Right hindlimb (tissue), 1 donor: ENCODE data around the gene RIT1.
A peak's percentile ranks its signal among the peaks of the same experiment; 100 is the strongest.

Source experiments
- DNase-seq: peaks from one replicate; pipeline ENCODE4 v3.0.0-alpha.2; 2018

RIT1 gene, protein sequence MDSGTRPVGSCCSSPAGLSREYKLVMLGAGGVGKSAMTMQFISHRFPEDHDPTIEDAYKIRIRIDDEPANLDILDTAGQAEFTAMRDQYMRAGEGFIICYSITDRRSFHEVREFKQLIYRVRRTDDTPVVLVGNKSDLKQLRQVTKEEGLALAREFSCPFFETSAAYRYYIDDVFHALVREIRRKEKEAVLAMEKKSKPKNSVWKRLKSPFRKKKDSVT

DNA sequence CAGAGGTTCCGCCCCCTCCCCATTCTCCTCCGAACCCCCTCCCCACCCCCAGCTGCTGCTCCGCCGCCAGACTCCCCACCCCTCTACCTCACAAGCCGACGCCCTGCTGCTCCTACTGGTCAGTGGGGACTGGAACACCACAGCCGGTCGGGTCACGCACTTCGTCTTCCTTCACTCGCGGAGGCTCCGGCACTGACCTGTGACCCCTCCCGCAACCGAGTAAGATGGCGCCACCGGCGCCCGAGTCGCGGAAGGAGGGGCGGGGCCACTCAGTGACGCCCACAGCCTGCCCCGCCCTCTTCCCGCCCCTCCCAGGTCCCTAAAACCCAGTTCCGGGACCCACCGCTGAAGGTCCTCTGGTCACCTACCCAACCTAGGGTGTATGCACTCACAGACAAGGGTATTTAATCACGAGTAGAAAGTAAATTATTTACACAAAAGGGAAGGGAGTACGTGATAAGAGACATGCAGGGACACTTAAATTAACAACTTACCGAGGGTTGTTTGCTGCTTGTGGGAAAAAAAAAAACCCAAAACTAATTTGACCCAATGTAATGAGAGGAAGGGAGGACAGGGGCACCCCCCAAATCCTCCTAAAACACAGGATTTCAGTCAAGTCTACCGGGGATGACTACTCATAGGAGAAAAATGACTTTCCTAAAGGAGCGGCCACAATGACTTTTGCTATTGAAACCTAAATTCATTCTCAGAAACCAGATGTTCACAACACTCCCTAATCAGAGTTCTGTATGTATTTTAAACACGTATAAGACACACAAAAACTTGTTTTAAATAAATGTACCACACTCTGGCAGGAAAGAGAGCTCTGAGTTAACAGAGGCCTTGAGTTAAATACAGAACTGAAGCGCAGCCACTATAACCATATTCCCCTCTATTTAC is at the start of gene RIT1:
Gene RIT1, minus strand, starts transcription at position 194 of the 900 bp plus-strand sequence. CDS start 588 bp downstream, outside the sequence.
- DNase-seq: peak; percentile 89

DNA sequence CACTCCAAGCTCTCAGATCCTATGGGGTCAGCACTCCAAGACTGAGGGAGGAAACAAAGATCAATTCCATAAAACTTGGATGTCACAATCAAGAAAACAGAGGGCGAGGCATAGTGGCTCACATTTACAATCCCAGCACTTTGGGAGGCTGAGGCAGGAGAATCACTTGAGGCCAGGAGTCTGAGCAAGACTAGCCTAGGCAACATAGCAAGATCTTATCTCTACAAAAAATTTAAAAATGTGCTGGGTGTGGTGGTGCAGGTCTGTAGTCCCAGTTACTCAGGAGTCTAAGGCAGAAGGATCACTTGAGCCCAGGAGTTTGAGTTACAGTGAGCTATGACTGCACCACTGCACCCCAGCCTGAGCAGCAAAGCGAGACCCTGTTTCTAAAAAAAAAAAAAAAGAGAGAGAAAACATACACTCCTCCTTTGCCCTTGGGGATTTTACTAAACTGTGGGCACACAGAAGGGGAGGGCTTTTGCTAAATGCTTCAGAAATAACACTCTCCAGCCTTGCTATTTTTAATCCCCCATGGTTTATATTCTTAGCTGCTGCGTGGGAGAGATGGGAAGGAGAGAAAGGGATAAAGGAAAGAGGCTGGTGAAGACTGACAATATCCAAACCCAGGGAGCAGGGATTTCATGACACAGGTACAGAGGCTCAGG is 49.1 kb upstream of the RIT1 start:
- DNase-seq: no peak

DNA sequence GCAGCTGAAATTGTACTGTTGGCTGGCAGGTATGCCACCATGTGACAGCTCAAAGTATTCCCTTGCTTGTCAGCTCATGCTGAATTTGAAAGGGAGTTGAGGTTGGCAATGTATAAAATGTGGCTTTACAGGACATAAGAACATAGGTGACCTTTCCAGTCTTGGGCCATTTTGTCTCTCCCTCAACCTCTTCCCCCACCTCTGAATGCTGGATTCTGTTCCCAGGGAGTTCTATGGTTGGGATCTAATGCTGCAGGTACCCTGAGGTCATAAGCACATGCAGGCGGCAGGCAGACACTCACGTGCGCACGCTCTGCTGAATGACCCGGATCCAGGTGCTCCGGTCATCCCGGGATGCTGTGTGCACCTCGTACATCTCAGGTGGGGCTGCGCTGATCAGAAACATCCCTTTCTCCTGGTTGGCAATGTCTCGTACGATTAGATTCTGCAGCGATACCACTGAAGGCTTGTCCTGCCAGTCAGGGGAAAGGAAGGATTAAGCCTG is 46.3 kb upstream of the RIT1 start:
- DNase-seq: no peak

DNA sequence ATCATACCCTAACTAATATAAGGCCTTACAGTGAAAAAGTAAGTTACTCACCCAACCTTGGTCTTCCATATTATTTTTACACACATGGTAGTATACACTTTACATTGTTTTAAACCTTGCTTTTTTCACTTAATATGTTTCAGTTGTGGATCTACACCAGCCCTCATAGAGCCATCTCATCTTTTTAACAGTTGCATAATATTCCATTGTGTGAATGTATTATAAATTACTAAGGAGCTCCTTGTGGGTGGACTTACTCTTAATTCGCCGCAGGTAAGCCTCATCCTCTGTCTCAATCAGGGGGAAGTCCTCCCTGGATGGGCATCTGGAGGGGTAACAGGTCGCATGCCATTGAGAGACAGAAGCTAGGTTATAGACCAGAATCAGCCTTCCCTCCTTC is 43.5 kb upstream of the RIT1 start:
- DNase-seq: no peak

DNA sequence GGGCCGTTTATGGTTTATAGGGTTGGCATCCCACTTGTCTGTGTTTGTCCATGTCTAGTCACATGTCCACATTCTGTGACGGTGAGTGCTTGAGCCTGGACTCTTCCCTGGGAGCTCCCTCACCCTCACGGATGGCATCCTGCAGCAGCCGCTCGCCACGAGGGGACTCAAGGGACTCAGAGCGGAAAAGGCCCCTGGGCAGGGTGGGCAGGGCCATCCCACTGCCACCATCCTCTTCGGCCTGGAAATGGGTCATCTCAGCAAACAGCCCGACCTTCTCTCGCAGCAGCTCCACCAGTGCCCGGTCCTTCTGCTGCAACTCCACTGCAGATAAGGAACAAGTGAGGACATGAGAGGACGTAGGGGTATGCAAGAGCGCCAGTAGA is 41.3 kb upstream of the RIT1 start:
- no peak for DNase-seq

DNA sequence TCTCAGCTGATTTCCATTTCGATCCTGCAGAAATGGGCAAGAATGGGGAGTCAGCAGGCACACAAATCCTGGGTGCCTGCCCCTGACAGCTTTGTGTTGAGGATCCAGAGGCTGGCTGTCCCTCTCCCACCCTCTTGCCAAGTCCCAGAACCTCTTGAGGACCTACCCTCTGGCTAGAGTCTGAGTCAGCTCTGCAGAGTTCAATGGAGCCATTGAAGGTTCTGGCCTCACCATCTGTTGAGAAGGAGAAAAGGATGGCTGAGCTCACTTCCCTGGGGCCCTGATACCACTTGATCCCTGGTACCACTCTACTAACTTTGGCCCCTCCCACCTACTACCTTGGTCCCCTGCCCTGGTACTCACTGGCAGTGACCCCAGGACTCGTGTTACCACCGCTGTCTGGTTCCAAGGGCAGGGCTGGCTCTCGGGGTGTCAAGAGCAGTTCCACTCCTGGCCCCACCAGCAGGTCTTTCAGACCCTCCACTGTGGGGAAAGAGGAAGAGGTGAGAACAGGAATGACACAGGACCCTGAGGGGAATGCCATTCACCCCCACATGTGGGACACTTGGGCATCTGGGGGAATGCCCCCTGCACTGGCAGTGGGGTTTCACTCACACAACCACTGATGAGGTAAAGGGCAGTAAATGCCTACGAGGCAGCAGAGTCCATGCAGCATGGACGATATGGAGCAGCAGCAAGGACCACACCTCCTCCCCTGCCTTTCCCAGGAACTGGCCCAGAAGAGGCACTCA is 40.8 kb upstream of the RIT1 start:
- no peak for DNase-seq

DNA sequence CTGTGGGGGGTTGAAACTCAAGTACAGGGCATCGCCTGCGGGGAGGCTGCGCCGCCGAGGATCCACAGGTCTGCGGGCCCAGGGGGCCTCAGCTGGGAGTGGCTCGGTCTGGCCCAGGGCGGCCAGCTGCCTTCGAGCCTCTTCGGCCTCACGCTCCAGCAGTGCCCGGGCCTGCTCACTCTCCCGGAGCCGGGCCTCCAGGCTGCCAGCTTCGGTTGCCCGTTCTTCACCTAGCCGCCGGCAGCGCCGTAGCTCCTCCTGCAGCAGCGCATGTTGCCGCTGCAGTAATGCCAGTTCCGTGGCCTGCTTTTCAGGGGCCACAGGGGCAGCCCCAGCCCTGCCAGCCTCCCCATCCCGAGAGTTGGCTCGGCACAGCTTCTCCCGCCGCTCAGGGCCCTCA is 39.7 kb upstream of the RIT1 start:
- DNase-seq: no peak

DNA sequence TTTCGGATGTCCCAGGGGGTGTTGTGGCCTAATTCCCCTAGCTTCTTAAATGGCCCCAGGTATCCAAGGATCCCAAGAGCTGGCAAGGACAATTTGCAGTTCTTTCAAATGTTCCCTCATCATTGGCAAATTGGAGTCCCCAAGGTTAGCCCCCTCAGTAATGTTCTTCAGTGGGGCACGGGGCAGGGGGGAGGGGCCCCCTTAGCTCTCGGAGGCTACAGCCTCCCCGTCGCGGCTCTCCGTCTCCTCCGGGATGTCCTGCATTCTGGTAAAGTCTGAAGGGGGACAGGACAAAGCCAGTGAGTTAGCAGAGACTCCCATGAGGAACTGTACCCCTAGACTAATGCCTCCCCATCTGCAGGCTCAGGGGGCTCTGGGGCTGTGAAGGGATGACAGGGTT is 36.6 kb upstream of the RIT1 start:
- no peak for DNase-seq

DNA sequence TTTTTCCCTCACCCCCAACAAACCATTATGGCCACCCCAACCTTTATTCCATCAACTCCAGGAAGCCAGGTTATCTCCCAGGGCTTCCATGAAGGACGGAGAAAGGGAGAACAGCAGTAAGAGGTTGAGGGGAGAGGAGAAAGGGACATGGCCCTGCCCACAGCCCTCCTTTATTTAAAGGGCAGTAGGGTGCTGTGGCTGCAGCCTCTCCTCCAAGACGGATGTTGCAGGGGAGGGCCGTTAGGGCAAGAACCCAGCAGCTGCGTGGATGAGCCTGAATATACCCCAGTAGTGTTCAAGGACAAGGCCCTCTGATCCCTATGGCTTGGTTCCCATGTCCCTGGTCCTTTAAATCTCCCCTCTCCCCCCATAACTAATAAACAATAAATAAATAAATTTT is 36.1 kb upstream of the RIT1 start:
- no peak for DNase-seq

DNA sequence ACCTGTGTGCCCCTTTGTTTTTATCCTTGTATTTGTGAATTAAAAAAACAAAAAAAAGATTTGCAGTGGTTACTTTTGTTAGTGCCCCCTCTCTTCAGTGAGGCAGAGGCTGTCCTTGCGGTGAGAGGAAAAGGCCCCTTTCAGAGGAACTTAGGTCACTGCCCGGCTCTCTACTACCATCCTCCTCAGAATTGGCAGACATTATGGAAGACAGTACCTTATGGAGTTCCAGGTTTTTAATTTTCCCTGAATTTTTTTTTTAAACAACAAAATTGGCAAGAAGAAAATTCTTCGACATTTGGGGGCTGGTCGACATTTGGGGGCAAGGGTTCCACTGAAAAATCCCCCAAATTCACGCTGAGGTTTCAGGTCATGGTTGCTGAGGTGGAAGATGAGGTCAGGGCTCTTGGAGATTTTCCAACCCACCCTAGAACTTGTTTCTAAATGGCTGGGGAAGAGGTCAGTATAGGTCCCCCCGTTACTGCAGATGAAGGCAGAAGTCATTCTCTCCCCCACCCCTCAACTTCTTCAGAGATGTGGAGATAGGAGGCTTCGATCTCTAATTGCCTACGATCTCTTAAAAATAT is 35.6 kb upstream of the RIT1 start:
- no peak for DNase-seq

DNA sequence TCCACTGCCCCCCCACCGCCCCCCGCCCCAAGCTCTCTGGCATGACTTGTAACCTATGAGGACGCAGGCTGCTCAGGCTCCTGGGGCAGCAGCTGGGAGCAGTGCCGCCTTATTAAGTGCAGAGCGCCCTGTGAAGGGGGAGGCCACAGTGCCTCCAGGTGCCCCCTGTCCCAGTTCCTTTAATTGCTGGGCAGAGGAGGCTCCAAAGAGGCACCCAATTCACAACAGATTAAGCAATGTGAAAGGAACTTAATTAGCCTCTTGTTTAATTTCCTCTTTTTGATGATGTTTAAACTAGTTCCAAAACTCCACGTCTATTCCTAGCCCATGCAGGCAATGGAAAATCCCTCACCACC is 33.3 kb upstream of the RIT1 start:
- no peak for DNase-seq

DNA sequence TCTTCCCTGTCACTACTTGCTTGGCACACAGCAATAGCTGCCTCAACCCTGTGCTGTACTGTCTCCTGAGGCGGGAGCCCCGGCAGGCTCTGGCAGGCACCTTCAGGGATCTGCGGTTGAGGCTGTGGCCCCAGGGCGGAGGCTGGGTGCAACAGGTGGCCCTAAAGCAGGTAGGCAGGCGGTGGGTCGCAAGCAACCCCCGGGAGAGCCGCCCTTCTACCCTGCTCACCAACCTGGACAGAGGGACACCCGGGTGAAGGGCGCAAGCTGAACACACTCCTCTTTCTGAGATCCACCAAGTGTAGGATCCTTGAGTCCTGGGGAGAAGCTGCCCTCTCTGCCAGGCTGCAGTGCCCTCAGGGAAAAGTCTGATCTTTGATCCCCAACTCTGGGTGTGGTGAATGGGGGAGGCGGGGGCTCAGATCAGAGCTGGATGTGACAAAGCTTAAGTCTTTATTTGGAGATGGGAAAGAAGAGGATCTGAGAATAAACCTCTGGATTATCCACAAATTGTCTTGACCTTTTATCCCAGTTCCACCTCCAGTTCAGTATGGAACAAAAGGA is 31.5 kb upstream of the RIT1 start:
- DNase-seq: no peak

DNA sequence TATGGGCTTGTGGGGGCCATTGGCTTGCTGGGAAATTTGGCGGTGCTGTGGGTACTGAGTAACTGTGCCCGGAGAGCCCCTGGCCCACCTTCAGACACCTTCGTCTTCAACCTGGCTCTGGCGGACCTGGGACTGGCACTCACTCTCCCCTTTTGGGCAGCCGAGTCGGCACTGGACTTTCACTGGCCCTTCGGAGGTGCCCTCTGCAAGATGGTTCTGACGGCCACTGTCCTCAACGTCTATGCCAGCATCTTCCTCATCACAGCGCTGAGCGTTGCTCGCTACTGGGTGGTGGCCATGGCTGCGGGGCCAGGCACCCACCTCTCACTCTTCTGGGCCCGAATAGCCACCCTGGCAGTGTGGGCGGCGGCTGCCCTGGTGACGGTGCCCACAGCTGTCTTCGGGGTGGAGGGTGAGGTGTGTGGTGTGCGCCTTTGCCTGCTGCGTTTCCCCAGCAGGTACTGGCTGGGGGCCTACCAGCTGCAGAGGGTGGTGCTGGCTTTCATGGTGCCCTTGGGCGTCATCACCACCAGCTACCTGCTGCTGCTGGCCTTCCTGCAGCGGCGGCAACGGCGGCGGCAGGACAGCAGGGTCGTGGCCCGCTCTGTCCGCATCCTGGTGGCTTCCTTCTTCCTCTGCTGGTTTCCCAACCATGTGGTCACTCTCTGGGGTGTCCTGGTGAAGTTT is 30.8 kb upstream of the RIT1 start:
- no peak for DNase-seq

DNA sequence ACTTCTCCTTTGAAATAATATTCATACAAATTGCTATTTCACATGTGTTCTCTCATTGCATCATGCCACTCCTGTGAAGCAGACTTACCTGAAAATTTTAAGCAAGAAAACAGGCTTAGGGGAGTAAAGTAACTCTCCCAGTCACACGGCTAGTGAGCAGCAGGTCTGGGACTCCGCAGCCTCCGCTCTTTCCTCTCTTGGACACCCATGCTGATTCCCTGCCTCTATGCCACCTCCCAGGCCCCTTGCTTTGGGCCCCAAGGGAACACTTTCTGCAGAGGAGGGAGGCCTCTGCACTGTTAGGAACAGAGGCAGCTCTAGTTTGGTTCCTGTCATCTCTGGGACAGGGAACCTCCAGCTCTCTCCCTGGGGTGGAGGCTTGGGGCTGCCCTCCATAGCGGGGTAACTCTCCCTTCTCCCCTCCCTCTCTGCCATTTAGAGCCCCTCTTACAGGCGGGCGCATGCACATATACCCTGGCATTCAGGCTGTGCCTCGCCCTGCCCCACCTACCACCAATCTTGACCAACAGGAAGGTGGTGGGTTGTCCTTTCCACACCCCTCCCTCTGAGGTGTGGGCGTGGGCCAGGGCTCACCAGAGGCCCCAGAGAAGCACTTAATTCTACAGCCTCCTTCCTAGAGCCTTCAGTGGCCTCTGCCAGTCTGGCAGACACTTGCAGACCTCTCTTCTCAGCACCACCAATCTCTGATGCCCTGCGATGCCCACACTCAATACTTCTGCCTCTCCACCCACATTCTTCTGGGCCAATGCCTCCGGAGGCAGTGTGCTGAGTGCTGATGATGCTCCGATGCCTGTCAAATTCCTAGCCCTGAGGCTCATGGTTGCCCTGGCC is 30.1 kb upstream of the RIT1 start, which contains the start of gene RXFP4:
Gene RXFP4, plus strand, starts transcription at position 646 of the 852 bp plus-strand sequence. Its CDS starts 72 bp downstream, at position 718.
- no peak for DNase-seq

DNA sequence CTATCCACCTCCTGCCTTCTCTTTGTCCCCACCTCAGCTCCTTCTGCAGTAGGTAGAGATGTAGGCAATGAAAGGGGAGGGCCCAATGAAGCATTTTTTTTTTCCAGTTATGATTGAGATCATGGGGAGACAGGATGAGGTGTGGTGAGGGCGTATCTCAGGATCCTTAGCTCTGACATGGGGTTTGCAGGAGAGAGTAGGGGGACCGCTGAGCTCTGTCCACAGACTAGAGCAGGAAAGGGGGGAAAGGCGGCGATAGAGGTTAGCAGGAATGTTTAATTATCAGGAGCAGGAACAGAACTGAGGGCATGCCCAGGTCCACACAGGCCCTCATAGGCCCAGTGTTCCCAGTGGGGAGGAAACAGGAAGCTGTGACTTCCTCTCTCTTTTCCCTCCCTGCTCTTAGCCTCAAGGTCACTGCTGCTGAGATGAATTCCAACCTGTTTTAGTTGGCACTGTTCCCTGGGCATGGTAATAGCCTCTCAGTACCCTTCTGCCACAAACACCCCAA is 29.4 kb upstream of the RIT1 start:
- DNase-seq: no peak

DNA sequence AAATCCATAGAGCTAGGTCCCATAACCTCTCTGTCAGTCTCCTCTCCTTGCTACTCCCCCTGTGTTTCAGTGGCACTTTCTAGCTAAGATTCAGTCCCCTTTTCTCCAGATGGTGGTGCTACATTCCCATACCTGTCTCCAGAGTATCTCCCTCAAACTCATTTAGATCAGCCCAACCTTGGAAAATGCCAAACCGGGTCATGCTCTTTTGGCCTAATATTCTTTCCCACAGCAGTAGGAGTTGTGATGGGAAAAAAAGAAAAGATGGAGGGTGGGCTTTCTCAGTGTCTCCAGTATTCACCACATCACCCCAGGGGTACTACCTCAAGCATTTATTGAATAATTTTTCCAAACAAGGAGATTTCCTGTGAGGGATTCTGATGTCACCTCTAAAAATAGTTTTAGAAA is 27.1 kb upstream of the RIT1 start:
- DNase-seq: peak; percentile 47

DNA sequence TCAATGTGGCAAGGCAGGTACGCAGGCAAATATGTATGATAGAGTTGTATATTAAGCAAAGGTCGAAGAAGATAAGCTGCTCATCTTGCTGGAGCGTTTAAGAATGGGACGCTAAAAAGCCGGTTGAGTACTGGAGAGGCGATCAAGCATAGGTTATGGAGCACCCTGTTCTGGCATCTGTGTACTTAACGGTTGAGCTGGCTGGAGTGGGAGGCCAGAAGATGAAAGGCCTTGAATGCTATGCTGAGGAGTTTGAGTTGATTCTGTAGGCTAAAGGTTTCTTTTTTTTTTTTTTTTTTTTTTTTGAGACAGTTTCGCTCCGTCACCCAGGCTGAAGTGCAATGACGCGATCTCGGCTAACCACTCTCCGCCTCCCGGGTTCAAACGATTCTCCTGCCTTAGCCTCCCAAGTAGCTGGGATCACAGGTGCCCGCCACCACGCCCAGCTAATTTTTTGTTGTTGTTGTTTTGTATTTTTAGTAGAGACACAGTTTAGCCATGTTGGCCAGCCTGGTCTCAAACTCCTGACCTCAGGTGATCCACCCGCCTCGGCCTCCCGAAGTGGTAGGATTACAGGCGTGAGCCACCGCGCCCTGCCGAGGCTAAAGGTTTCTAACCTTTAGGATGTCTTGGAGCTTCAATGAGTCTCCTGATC is 23.9 kb upstream of the RIT1 start:
- DNase-seq: no peak

DNA sequence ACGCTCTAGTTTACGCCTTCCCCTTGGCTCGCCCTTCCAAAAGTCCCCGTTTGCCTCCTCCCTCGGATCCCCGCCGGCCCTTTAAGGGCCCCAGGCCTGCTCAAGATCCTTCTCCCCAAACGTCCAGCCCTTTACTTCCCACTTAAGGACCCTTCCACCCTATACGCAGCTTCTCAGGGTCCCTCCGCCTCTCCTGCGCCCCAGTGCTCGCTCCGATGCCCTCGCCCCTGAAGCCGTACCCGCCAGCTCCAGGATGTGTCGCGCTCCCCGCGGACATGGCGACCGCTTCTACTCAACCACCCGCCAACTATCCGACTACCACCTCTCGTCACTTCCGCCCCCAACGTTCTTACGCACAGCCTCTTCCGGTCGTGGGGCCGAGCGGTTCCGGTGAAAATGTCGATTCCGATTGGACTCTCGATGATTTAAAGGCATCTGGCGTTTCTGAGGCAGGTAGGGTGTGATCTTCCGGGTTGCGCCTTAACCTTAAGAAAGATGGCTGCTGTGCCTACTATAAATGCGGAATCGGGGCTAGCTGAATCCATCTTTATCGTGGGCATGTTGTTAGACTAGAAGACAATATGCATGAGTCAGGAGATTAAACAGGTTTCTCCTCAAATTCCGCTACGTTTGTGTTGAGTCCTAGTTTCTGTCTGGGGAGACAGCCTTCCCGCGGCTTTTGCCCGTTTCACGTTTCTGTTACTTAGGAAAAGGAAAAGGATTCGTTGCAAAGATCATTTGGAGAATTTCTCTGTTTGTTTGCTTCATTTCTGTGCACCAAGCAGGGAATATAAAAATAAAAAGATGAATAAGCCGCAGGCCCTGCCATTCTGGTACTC is 23.2 kb upstream of the RIT1 start, which contains the start of gene KHDC4:
Gene KHDC4, minus strand, starts transcription at position 317 of the 839 bp plus-strand sequence. Its CDS starts 40 bp downstream, at position 277.
- DNase-seq: peak; percentile 98
